K562 (cell line): ENCODE data around the gene ZFYVE19. TPM values are rescaled to one million over a fixed set of nuclear protein-coding genes. Genes with fewer than 3 reads are reported as not detected.

Source experiments
- CTCF ChIP-seq, 3 experiments: IDR thresholded peaks in 2 of 3; conservative IDR thresholded peaks in 1 of 3; 2 replicates each; pipeline ENCODE4 v1.5.1; 2011 to 2012; ENCODE audit warnings: low read length in 3 of 3, mild to moderate bottlenecking in 3 of 3, control low read depth in 2 of 3, improper control_type of control experiment in 1 of 3, inconsistent platforms in 1 of 3, low read depth in 1 of 3, mixed read lengths in 1 of 3, moderate library complexity in 1 of 3; ENCODE audit not compliant: insufficient read depth in 2 of 3
- ETV6 ChIP-seq, 3 experiments: fragments of 150-350 bp in 1 of 3; sonication (generic) in 1 of 3; formaldehyde crosslinking in 1 of 3; IDR thresholded peaks; 2 replicates each; pipeline versions ENCODE4 v1.6.1 to v1.8.0; 2014 to 2022; ENCODE audit warnings: borderline replicate concordance in 2 of 3, low read depth in 2 of 3, antibody characterized with exemption in 1 of 3, low read length in 1 of 3, mild to moderate bottlenecking in 1 of 3, missing genetic modification reagents in 1 of 3
- MEF2D ChIP-seq: conservative IDR thresholded peaks from 2 replicates; pipeline ENCODE4 v1.6.1; 2016; ENCODE audit warnings: low read depth, missing genetic modification characterization, missing compliant biosample characterization
- NCOA1 ChIP-seq: fragments of 450-650 bp; IDR thresholded peaks from 2 replicates; pipeline ENCODE4 v1.6.1; 2016; ENCODE audit warnings: low read depth
- NCOA4 ChIP-seq: fragments of 450-650 bp; IDR thresholded peaks from 2 replicates; pipeline ENCODE4 v1.6.1; 2018; ENCODE audit warnings: mild to moderate bottlenecking; ENCODE audit not compliant: partially characterized antibody
- POLR2AphosphoS2 ChIP-seq: IDR thresholded peaks from 2 replicates; pipeline ENCODE4 v1.6.1; 2012; ENCODE audit warnings: low read length, improper control_type of control experiment
- SMARCA4 ChIP-seq: fragments of 450-650 bp; IDR thresholded peaks from 2 replicates; pipeline ENCODE4 v1.6.1; 2016
- THRAP3 ChIP-seq: fragments of 450-650 bp; IDR thresholded peaks from 2 replicates; pipeline ENCODE4 v1.6.1; 2016; ENCODE audit warnings: mild to moderate bottlenecking, inconsistent platforms, borderline replicate concordance
- YY1 ChIP-seq, 3 experiments: IDR thresholded peaks; 2 replicates each; pipeline ENCODE4 v1.6.1; 2011; ENCODE audit warnings: low read length in 2 of 3, mild to moderate bottlenecking in 2 of 3, moderate library complexity in 2 of 3, borderline replicate concordance in 1 of 3, control low read depth in 1 of 3, low read depth in 1 of 3; ENCODE audit not compliant: insufficient read depth in 3 of 3, insufficient replicate concordance in 2 of 3, control insufficient read depth in 1 of 3, insufficient read length in 1 of 3; ENCODE audit errors: extremely low read depth in 1 of 3
- ZBTB12 ChIP-seq: fragments of 250-450 bp; sonication (Bioruptor Pico); IDR thresholded peaks from 2 replicates; pipeline ENCODE4 v1.4.0; 2020
- ZFPM2 ChIP-seq: fragments of 250-450 bp; sonication (Bioruptor Pico); IDR thresholded peaks from 2 replicates; pipeline ENCODE4 v1.5.1; 2022; ENCODE audit warnings: mild to moderate bottlenecking
- ZNF143 ChIP-seq: sonication (generic); formaldehyde crosslinking; IDR thresholded peaks from 2 replicates; pipeline ENCODE4 v1.9.0; 2022; ENCODE audit warnings: mild to moderate bottlenecking, missing genetic modification reagents
- ZNF592 ChIP-seq: fragments of 450-650 bp; IDR thresholded peaks from 2 replicates; pipeline ENCODE4 v1.6.1; 2017; ENCODE audit warnings: antibody characterized with exemption, mild to moderate bottlenecking
- ZNF644 ChIP-seq: fragments of 200-800 bp; sonication (Bioruptor generic); IDR thresholded peaks from 2 replicates; pipeline ENCODE4 v1.6.1; 2016; ENCODE audit warnings: low read depth, missing genetic modification characterization, missing compliant biosample characterization
- polyA plus RNA-seq, 8 experiments: library from polyadenylated mRNA; depleted of rRNA in 4 of 8; stranded (reverse) in 5 of 8; unstranded in 3 of 8; fragments of >200 nt; fragmentation: Nextera tagmentation in 2 of 8; fragmentation: Illumina TruSeq in 1 of 8; extraction: Ambion mirVana in 2 of 8; extraction: Trizol in 1 of 8; gene quantifications; 2 replicates each; pipeline versions ENCODE4 v1.2.1 to v1.2.3, GENCODE V29; 2011 to 2014; ENCODE audit warnings: inconsistent platforms in 1 of 8, missing spikeins in 1 of 8
- total RNA-seq, 7 experiments: library from RNA; depleted of rRNA in 6 of 7; stranded (reverse); fragments of >200 nt in 6 of 7; fragmentation: Illumina TruSeq in 2 of 7; extraction: Trizol in 2 of 7; gene quantifications; 2 replicates each; pipeline versions ENCODE4 v1.2.1 to v1.2.3, GENCODE V29; 2011 to 2021; ENCODE audit warnings: low replicate concordance in 1 of 7

Gene ZFYVE19
- total and polyA plus RNA-seq, 9 of the 15 experiments (the other 6 are each of a cell fraction or from before 2014, with no cell fraction given): 1.5 to 36.8 (median 19.9) TPM

GRCh38 chr15:40762919-40763800 is 43.7 kb upstream of the ZFYVE19 start (continued):
- TF ChIP-seq CTCF (IDR thresholded peaks at IDR 0.05 in 2 of 3, conservative IDR thresholded peaks at IDR 0.05 in 1 of 3; ENCODE audit: insufficient read depth in 2 of 3, low read depth in 1 of 3, low read length in 3 of 3) (no peak), ZFPM2 (CRISPR knock-in tag) (no peak), ETV6 (IDR thresholded peaks at IDR 0.05; ENCODE audit: borderline replicate concordance in 1 of 2, low read depth in 2 of 2, low read length in 1 of 2) (no peak), ETV6 (CRISPR knock-in tag; IDR thresholded peaks at IDR 0.05; ENCODE audit: borderline replicate concordance) (peak; percentile 65; the same call in 1 of the 2 replicates), YY1 (IDR thresholded peaks at IDR 0.05; ENCODE audit: borderline replicate concordance in 1 of 3, control insufficient read depth in 1 of 3, extremely low read depth in 1 of 3, insufficient read depth in 3 of 3, insufficient read length in 1 of 3, insufficient replicate concordance in 2 of 3, low read depth in 1 of 3, low read length in 2 of 3) (peak in 1 of 3 experiments; percentile 7), ZNF592 (peak; percentile 91), ZNF143 (CRISPR knock-in tag) (peak; percentile 51; the same call in 1 of the 2 replicates), NCOA4 (no peak), SMARCA4 (no peak), NCOA1 (0 out of 2 replicates have a peak, but pooled peaks have one; percentile 14), ZBTB12 (CRISPR knock-in tag) (no peak), ZNF644 (tag) (no peak), POLR2AphosphoS2 (no peak), MEF2D (tag) (0 out of 2 replicates have a peak, but pooled peaks have one; percentile 14), THRAP3 (no peak)
